Hepatic stellate cell (primary cell): Measurements from ENCODE around the gene FADS6.

Experiments
- DNase-seq: peaks from one replicate; pipeline ENCODE4 v3.0.0; 2011; ENCODE audit warnings: low spot score

Gene FADS6

GRCh38 chr17:74892974-74893911 lies at the start of gene FADS6:
Gene FADS6 (minus strand): TSS chr17:74893633. CDS start chr17:74893595, 38 bp downstream.
- DNase-seq = no peak

GRCh38 chr17:74941128-74941725 lies 47.8 kb upstream of the FADS6 start:
- DNase-seq = no peak

GRCh38 chr17:74939534-74939933 lies 46.1 kb upstream of the FADS6 start:
- DNase-seq = no peak

- no peak for DNase-seq
These were observed 44.9 kb upstream of the FADS6 start for GRCh38 chr17:74938194-74938950.

GRCh38 chr17:74937064-74938051 lies 43.9 kb upstream of the FADS6 start:
- no peak for DNase-seq

GRCh38 chr17:74936470-74936799 lies 43.0 kb upstream of the FADS6 start:
- no peak for DNase-seq

GRCh38 chr17:74935585-74936469 lies 42.4 kb upstream of the FADS6 start, which contains the start of gene OTOP3:
Gene OTOP3 (plus strand): TSS chr17:74935898. CDS start chr17:74935922, 24 bp downstream.
- no peak for DNase-seq

GRCh38 chr17:74935048-74935447 lies 41.6 kb upstream of the FADS6 start:
- DNase-seq = no peak

GRCh38 chr17:74930535-74931036 lies 37.2 kb upstream of the FADS6 start:
- DNase-seq = no peak

- DNase-seq = no peak
These were observed 35.4 kb upstream of the FADS6 start for GRCh38 chr17:74928786-74929185.

- no peak for DNase-seq
These were observed 31.8 kb upstream of the FADS6 start for GRCh38 chr17:74925242-74925641.

- DNase-seq = no peak
These were observed 31.0 kb upstream of the FADS6 start, which contains the start of gene OTOP2 for GRCh38 chr17:74924250-74924948. Gene OTOP2 (plus strand): TSS chr17:74924273. CDS start chr17:74924633, 360 bp downstream.

GRCh38 chr17:74923538-74924249 lies 30.3 kb upstream of the FADS6 start:
- DNase-seq = peak; percentile 80

- no peak for DNase-seq
These were observed 29.5 kb upstream of the FADS6 start, which contains the start of gene USH1G for GRCh38 chr17:74922694-74923537. Gene USH1G (minus strand): TSS chr17:74923255. CDS start chr17:74923073, 182 bp downstream.

GRCh38 chr17:74922172-74922571 lies 28.7 kb upstream of the FADS6 start:
- DNase-seq = no peak

- DNase-seq = no peak
These were observed 28.3 kb upstream of the FADS6 start for GRCh38 chr17:74921769-74922168.

- no peak for DNase-seq
These were observed 27.7 kb upstream of the FADS6 start for GRCh38 chr17:74921026-74921681.
